ENCODE results near the gene LMTK3.

Gene LMTK3

GRCh38 chr19:48509467-48510194, 2.0 kb downstream of the LMTK3 start:
- peaks cover 13 to 26% of the 10 kb centered on the region in 2 experiments for H3K4me1 ChIP-seq (ENCODE audit: control insufficient read depth in 1 of 2, insufficient read depth in 1 of 2, low read depth in 1 of 2, low read length in 1 of 2)
- H3K36me3 ChIP-seq = no peaks in the 10 kb centered on the region
- TF ChIP-seq CTCF (IDR thresholded peaks at IDR 0.05) = no peak
- no peak overlapping the region for H3K27ac ChIP-seq
- H3K4me3 ChIP-seq (ENCODE audit: low read depth in 1 of 2, low read length in 1 of 2) = no peak overlapping the region
- peaks cover 62% of the 10 kb centered on the region for H3K27me3 ChIP-seq
- no peaks in the 10 kb centered on the region for H3K9me3 ChIP-seq

- Histone ChIP-seq H3K4me1 (ENCODE audit: control insufficient read depth in 1 of 2, insufficient read depth in 1 of 2, low read depth in 1 of 2, low read length in 1 of 2) (peaks cover 13 to 25% of the 10 kb centered on the region in 2 experiments), H3K9me3 (no peaks in the 10 kb centered on the region), H3K27ac (no peak overlapping the region), H3K36me3 (no peaks in the 10 kb centered on the region), H3K27me3 (peaks cover 56% of the 10 kb centered on the region), H3K4me3 (ENCODE audit: low read depth in 1 of 2, low read length in 1 of 2) (no peak overlapping the region)
- TF ChIP-seq CTCF (IDR thresholded peaks at IDR 0.05) = no peak
Observed at GRCh38 chr19:48508729-48509411, 2.8 kb downstream of the LMTK3 start.

- TF ChIP-seq CTCF (IDR thresholded peaks at IDR 0.05) = no peak
Observed at GRCh38 chr19:48507911-48508439, 3.7 kb downstream of the LMTK3 start.

GRCh38 chr19:48506138-48506733, 5.4 kb downstream of the LMTK3 start:
- TF ChIP-seq CTCF (IDR thresholded peaks at IDR 0.05) = no peak
- Histone ChIP-seq H3K4me3 (ENCODE audit: low read depth in 1 of 2, low read length in 1 of 2) (no peak overlapping the region), H3K9me3 (no peaks in the 10 kb centered on the region), H3K27me3 (peaks cover 31% of the 10 kb centered on the region), H3K4me1 (ENCODE audit: control insufficient read depth in 1 of 2, insufficient read depth in 1 of 2, low read depth in 1 of 2, low read length in 1 of 2) (peaks cover 7 to 20% of the 10 kb centered on the region in 2 experiments), H3K36me3 (no peaks in the 10 kb centered on the region), H3K27ac (no peak overlapping the region)

More at GRCh38 chr19:48507911-48508439, 3.7 kb downstream of the LMTK3 start:
- Histone ChIP-seq H3K27ac (no peak overlapping the region), H3K9me3 (no peaks in the 10 kb centered on the region), H3K4me1 (ENCODE audit: control insufficient read depth in 1 of 2, insufficient read depth in 1 of 2, low read depth in 1 of 2, low read length in 1 of 2) (peaks cover 8 to 16% of the 10 kb centered on the region in 2 experiments), H3K4me3 (ENCODE audit: low read depth in 1 of 2, low read length in 1 of 2) (no peak overlapping the region), H3K27me3 (peaks cover 47% of the 10 kb centered on the region), H3K36me3 (no peaks in the 10 kb centered on the region)

- H3K4me1 ChIP-seq (ENCODE audit: control insufficient read depth in 1 of 2, insufficient read depth in 1 of 2, low read depth in 1 of 2, low read length in 1 of 2) = peaks cover 14 to 17% of the 10 kb centered on the region in 2 experiments
- TF ChIP-seq CTCF (IDR thresholded peaks at IDR 0.05) = no peak
- peak overlapping the region in 1 of 2 experiments; percentile 8 for H3K4me3 ChIP-seq (ENCODE audit: low read depth in 1 of 2, low read length in 1 of 2)
- H3K27ac ChIP-seq = peak overlapping the region; percentile 35
- peaks cover 39% of the 10 kb centered on the region for H3K27me3 ChIP-seq
- H3K9me3 ChIP-seq = no peaks in the 10 kb centered on the region
- no peaks in the 10 kb centered on the region for H3K36me3 ChIP-seq
Observed at GRCh38 chr19:48502350-48503018, 9.2 kb downstream of the LMTK3 start.

All from neutrophil (primary cell).